Measurements from ENCODE around the gene ERMN.

- no peak for TF ChIP-seq CTCF (IDR thresholded peaks at IDR 0.05; ENCODE audit: low read length)
- no peak for TF ChIP-seq EZH2 (IDR thresholded peaks at IDR 0.05; ENCODE audit: borderline replicate concordance, low read length)
These were observed at the start of gene ERMN for GRCh38 chr2:157325786-157326185.

Data from OCI-LY1 (cell line).